PFSK-1 (cell line): ENCODE results near the gene NOVA2.

Experiments used
- FOXP2 ChIP-seq: optimal IDR thresholded peaks from 2 replicates; pipeline ENCODE3; 2011; ENCODE audit warnings: borderline replicate concordance, control low read depth, inconsistent platforms; ENCODE audit not compliant: insufficient read depth; ENCODE audit errors: extremely low read length, extremely low read depth
- POLR2AphosphoS5 ChIP-seq: IDR thresholded peaks from 2 replicates; pipeline ENCODE4 v1.6.1; 2012; ENCODE audit warnings: low read depth, mild to moderate bottlenecking, control low read depth, low read length, moderate library complexity
- SIN3A ChIP-seq: IDR thresholded peaks from 2 replicates; pipeline ENCODE4 v1.6.1; 2012; ENCODE audit warnings: mild to moderate bottlenecking, low read length, moderate library complexity, borderline replicate concordance; ENCODE audit not compliant: insufficient read depth
- TAF1 ChIP-seq: IDR thresholded peaks from 2 replicates; pipeline ENCODE4 v1.6.1; 2012; ENCODE audit warnings: low read length, control low read depth, borderline replicate concordance; ENCODE audit not compliant: insufficient read depth
- TF ChIP-seq, protein P1 (sequence below), 2 experiments: IDR thresholded peaks; 2 replicates each; pipeline versions ENCODE4 v1.6.1 to v1.8.0; 2011 to 2012; ENCODE audit warnings: low read depth in 2 of 2, low read length in 2 of 2, control low read depth in 1 of 2, inconsistent platforms in 1 of 2, mild to moderate bottlenecking in 1 of 2, moderate library complexity in 1 of 2; ENCODE audit not compliant: insufficient read depth in 1 of 2

NOVA2 gene

DNA sequence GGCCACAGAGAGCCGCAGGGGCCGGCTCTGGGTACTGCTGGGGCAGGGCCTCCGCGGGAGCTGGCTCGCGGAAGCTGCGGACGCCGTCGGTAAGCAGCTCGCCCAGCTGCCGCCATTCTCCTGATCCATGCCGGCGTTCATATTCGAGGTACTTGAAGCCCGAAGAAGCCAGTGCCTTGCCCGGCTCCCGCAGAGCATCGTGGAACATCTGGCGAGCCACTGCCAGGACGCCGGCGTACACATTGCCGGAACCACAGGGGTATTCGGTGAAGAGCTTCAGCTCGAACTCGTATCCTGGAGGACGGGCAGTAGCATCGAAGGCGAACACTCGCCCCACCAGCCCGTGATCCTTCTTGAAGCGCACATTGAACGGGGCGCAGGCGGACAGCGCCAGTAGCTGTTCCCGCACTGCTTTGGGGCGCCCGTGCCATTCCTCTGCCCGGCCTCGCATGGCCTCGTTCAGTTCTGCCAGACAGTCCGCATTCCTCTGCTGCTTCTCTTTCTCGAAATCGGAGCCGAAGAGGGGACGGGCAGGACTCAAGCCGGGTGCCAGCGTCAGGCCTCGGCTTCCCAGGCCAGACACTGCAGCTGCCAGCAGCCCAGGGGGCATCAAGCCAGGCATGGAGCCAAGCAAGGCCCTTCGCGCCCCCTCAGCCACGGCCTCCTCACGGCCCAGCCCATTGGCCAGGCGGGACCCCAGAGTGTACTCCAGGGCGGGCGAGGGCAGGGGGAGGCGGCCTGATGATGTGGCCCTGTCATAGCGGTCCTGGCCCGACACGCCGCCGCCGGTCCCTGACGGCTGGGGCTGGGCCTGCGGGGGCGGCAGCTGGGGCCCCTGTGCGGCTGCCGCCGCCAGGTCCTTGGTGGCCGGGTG lies 88.7 kb downstream of the NOVA2 start:
- TF ChIP-seq POLR2AphosphoS5 (no peak), FOXP2 (no peak), TAF1 (no peak), SIN3A (no peak)
- TF ChIP-seq, protein P1, sequence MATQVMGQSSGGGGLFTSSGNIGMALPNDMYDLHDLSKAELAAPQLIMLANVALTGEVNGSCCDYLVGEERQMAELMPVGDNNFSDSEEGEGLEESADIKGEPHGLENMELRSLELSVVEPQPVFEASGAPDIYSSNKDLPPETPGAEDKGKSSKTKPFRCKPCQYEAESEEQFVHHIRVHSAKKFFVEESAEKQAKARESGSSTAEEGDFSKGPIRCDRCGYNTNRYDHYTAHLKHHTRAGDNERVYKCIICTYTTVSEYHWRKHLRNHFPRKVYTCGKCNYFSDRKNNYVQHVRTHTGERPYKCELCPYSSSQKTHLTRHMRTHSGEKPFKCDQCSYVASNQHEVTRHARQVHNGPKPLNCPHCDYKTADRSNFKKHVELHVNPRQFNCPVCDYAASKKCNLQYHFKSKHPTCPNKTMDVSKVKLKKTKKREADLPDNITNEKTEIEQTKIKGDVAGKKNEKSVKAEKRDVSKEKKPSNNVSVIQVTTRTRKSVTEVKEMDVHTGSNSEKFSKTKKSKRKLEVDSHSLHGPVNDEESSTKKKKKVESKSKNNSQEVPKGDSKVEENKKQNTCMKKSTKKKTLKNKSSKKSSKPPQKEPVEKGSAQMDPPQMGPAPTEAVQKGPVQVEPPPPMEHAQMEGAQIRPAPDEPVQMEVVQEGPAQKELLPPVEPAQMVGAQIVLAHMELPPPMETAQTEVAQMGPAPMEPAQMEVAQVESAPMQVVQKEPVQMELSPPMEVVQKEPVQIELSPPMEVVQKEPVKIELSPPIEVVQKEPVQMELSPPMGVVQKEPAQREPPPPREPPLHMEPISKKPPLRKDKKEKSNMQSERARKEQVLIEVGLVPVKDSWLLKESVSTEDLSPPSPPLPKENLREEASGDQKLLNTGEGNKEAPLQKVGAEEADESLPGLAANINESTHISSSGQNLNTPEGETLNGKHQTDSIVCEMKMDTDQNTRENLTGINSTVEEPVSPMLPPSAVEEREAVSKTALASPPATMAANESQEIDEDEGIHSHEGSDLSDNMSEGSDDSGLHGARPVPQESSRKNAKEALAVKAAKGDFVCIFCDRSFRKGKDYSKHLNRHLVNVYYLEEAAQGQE (IDR thresholded peaks at IDR 0.05; ENCODE audit: insufficient read depth in 1 of 2, low read depth in 2 of 2, low read length in 2 of 2), result no peak

DNA sequence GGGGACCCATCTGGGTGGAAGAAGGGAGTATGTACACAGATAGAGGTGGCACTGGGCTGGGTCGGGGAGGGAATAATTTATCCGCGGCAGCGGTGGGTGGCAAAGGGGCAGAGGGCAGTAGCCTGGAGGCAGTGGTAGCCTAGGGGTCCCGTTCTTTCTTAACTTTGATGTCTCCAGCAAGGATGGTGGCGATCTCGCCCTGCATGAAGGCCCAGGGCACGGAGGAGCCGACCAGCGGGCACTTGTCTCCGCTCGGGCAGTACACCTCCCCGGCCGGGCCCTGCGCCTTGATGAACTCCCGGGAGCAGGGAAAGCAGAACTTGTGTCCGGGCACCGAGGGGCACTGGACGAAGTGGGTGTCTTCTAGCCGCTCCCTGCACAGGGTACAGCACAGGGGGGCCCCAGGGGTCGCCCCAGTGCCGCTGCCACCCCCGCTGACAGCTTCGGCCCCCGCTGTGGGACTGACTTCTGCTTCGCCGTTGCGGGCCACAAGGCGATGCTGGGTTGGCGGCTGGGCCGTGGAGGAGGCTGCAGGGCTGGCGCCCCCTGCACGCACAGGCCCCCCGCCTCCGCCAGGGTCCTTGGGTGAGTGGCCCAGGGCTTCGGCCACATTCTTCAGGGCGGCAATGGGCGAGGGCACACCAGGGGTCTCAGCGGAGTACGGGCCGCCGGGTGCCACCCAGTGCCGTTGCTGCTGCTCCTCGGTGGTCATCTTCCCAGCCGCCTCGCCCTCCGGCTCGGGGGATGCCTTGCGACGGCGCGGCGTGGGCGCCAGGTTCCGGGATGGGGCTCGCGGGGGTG lies 89.6 kb downstream of the NOVA2 start:
- TF ChIP-seq FOXP2 (no peak), POLR2AphosphoS5 (no peak), TAF1 (no peak), SIN3A (no peak)
- TF ChIP-seq, protein P1 (IDR thresholded peaks at IDR 0.05; ENCODE audit: insufficient read depth in 1 of 2, low read depth in 2 of 2, low read length in 2 of 2), result no peak
